Sigmoid colon (tissue), 7 donors: ENCODE measurements around the gene LRRC28. TPM values are rescaled to one million over a fixed set of nuclear protein-coding genes. Genes with fewer than 3 reads are reported as not detected.

Experiments
- DNase-seq: peaks from one replicate; pipeline ENCODE4 v3.0.0-alpha.2; 2019
- H3K27ac ChIP-seq, 4 donors: fragments of 200-600 bp; sonication (generic); one replicate each; pipeline ENCODE4 v1.5.1; 2016 to 2019; ENCODE audit warnings: mild to moderate bottlenecking in 1 of 4
- H3K27me3 ChIP-seq, 3 donors: fragments of 200-600 bp; sonication (generic); one replicate each; pipeline ENCODE4 v1.5.1; 2019; ENCODE audit warnings: mild to moderate bottlenecking in 1 of 3
- H3K36me3 ChIP-seq, 4 donors: fragments of 200-600 bp; sonication (generic); one replicate each; pipeline ENCODE4 v1.5.1; 2016 to 2019
- H3K4me1 ChIP-seq, 4 donors: fragments of 200-600 bp; sonication (generic); one replicate each; pipeline ENCODE4 v1.5.1; 2017 to 2019
- H3K4me3 ChIP-seq, 4 donors: fragments of 200-600 bp; sonication (generic); one replicate each; pipeline ENCODE4 v1.5.1; 2017 to 2019; ENCODE audit warnings: mild to moderate bottlenecking in 2 of 4, moderate library complexity in 1 of 4
- H3K9me3 ChIP-seq, 4 donors: fragments of 200-600 bp in 3 of 4; sonication (generic) in 3 of 4; one replicate each; pipeline versions ENCODE4 v1.5.1 to v1.6.1; 2013 to 2019
- EP300 ChIP-seq, 4 donors: sonication (generic); formaldehyde crosslinking; IDR thresholded peaks; one replicate each; pipeline ENCODE4 v1.6.1; 2017; ENCODE audit warnings: antibody characterized with exemption in 4 of 4
- POLR2A ChIP-seq, 2 donors: fragments of 450-650 bp; IDR thresholded peaks; one replicate each; pipeline ENCODE4 v1.6.1; 2016; ENCODE audit warnings: antibody characterized with exemption in 2 of 2, mild to moderate bottlenecking in 2 of 2, moderate library complexity in 2 of 2
- POLR2AphosphoS5 ChIP-seq, 4 donors: sonication (generic); formaldehyde crosslinking; IDR thresholded peaks; one replicate each; pipeline ENCODE4 v1.6.1; 2017; ENCODE audit warnings: antibody characterized with exemption in 4 of 4
- WGBS, 2 donors: extraction: QIAGEN DNeasy Blood & Tissue Kit; methylation state at CpG; one replicate each; pipeline ENCODE4 v1.1.7; 2013; 5-methylcytosine and 5-hydroxymethylcytosine counted together
- intact Hi-C: fragments of 100-400 bp; cut with DNase I; formaldehyde crosslinking; loops from one replicate; pipeline ENCODE4 v1.15.1; 2023
- polyA plus RNA-seq, 3 donors: library from polyadenylated mRNA; stranded (reverse); fragments of 200-250 nt; gene quantifications; one replicate each; pipeline ENCODE4 v1.2.3, GENCODE V29; 2013
- total RNA-seq, 4 donors: library from RNA; depleted of rRNA; stranded (reverse); fragments of >200 nt; gene quantifications; one replicate each; pipeline ENCODE4 v1.1.0, GENCODE V29; 2016
- TF ChIP-seq, protein P1 (sequence below), 4 experiments: fragments of 450-650 bp in 3 of 4; fragments of 200-600 bp in 1 of 4; IDR thresholded peaks; one replicate each; pipeline ENCODE4 v1.5.1; 2016 to 2019; ENCODE audit warnings: antibody characterized with exemption in 4 of 4, mild to moderate bottlenecking in 3 of 4, moderate library complexity in 2 of 4
- donor health status: healthy with polysubstance abuse.
- donor health status: Bipolar disorder and iron deficiency.
- donor health status: healthy.

LRRC28 gene
- total and polyA plus RNA-seq, 7 donors = 13.6 to 52.3 (median 24.4) TPM

DNA sequence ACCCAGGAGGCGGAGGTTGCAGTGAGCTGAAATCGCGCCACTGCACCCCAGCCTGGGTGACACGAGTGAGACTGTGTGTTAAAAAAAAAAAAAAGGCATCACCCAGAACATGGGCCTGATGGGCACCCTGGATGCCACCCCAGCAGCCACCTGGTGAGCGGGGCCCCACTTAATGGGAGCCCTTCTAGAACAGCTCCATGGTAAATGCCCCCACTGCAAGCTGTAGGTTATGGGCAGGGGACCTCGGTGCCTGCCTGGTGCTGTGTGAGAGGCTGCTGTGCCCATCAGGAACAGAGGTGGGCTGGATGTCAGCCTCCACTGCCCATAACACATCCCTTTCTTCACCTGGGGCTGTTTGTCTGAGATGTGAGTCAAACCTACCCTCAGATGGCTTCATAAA is 158.3 kb downstream of the LRRC28 start:
- TF ChIP-seq EP300 (IDR thresholded peaks at IDR 0.05) = no peak
- no peak for TF ChIP-seq POLR2A (IDR thresholded peaks at IDR 0.05)
- no peak for TF ChIP-seq POLR2AphosphoS5 (IDR thresholded peaks at IDR 0.05)
- TF ChIP-seq, protein P1, sequence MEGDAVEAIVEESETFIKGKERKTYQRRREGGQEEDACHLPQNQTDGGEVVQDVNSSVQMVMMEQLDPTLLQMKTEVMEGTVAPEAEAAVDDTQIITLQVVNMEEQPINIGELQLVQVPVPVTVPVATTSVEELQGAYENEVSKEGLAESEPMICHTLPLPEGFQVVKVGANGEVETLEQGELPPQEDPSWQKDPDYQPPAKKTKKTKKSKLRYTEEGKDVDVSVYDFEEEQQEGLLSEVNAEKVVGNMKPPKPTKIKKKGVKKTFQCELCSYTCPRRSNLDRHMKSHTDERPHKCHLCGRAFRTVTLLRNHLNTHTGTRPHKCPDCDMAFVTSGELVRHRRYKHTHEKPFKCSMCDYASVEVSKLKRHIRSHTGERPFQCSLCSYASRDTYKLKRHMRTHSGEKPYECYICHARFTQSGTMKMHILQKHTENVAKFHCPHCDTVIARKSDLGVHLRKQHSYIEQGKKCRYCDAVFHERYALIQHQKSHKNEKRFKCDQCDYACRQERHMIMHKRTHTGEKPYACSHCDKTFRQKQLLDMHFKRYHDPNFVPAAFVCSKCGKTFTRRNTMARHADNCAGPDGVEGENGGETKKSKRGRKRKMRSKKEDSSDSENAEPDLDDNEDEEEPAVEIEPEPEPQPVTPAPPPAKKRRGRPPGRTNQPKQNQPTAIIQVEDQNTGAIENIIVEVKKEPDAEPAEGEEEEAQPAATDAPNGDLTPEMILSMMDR (IDR thresholded peaks at IDR 0.05) = no peak
- peaks cover 0 to 23% (median 20%) of the 10 kb centered on the region in 4 donors for H3K4me1 ChIP-seq
- H3K9me3 ChIP-seq = no peaks in the 10 kb centered on the region
- intact Hi-C loops = loop anchor here (5.0 kb wide), 2 partner anchors 158 to 293 kb away; partner anchors contain the start of gene MEF2A
- no peaks in the 10 kb centered on the region for H3K36me3 ChIP-seq
- no peak for DNase-seq
- H3K27ac ChIP-seq = peak overlapping the region in 3 of 4 donors; percentile 42 to 64 (median 49)
- WGBS, 2 donors = 93 to 98% methylated on average over 6 of the region's 6 CpGs
- no peaks in the 10 kb centered on the region for H3K27me3 ChIP-seq
- no peak overlapping the region for H3K4me3 ChIP-seq

DNA sequence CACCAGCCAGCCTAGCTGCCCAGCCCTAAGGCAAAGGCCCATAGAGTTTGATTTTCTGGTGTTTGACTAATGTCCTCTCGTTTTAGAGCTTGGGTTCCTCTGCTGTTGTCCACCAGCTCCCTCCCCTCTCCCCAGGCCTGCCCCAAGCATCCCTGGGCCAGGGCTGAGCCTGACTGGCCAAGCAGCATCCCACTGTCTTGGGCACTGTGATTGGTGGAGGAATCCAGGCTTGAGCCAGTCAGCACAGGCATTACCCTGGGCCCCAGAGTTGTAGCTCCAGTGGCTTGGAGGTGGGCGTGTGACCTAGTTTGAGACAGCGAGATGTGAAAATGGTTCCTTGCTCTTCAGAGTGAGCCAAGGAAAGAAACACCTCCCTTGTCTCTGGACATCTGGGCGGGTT is 159.2 kb downstream of the LRRC28 start:
- Histone ChIP-seq H3K27ac (no peak overlapping the region), H3K27me3 (no peaks in the 10 kb centered on the region), H3K4me1 (peaks cover 0 to 23% (median 20%) of the 10 kb centered on the region in 4 donors), H3K4me3 (no peak overlapping the region), H3K36me3 (no peaks in the 10 kb centered on the region), H3K9me3 (no peaks in the 10 kb centered on the region)
- intact Hi-C loops = no loop called here
- DNase-seq = no peak
- TF ChIP-seq EP300 (IDR thresholded peaks at IDR 0.05) (no peak), POLR2A (IDR thresholded peaks at IDR 0.05) (no peak), POLR2AphosphoS5 (IDR thresholded peaks at IDR 0.05) (no peak)
- TF ChIP-seq, protein P1 (IDR thresholded peaks at IDR 0.05) = no peak
- 93% methylated on average over 4 of the region's 4 CpGs for WGBS, 2 donors

DNA sequence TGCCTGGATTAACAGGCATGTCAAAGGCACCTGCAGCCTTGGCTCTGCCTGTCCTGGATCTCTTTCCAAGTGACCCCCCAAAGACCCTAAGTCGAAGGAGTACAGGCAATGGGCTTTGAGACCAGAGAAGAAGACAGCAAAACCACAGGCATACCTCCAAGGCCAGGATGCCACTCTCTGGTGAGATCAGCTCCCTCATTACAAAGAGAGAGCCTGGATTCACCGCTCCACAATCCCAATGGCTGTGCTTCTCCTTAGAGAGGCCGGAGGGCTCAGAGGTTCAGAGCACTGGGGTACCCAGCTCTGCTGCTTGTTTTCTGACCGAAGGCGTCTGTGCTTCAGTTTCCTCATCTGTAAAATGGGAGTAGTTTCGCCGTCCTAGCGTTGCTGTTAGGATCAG is 160.0 kb downstream of the LRRC28 start:
- Histone ChIP-seq H3K27ac (no peak overlapping the region), H3K9me3 (no peaks in the 10 kb centered on the region), H3K4me1 (peaks cover 0 to 23% (median 20%) of the 10 kb centered on the region in 4 donors), H3K36me3 (no peaks in the 10 kb centered on the region), H3K27me3 (no peaks in the 10 kb centered on the region), H3K4me3 (no peak overlapping the region)
- TF ChIP-seq POLR2A (IDR thresholded peaks at IDR 0.05) (no peak), EP300 (IDR thresholded peaks at IDR 0.05) (no peak), POLR2AphosphoS5 (IDR thresholded peaks at IDR 0.05) (no peak)
- TF ChIP-seq, protein P1 (IDR thresholded peaks at IDR 0.05) = no peak
- 95 to 97% methylated on average over 8 of the region's 8 CpGs for WGBS, 2 donors
- intact Hi-C loops = no loop called here
- no peak for DNase-seq

DNA sequence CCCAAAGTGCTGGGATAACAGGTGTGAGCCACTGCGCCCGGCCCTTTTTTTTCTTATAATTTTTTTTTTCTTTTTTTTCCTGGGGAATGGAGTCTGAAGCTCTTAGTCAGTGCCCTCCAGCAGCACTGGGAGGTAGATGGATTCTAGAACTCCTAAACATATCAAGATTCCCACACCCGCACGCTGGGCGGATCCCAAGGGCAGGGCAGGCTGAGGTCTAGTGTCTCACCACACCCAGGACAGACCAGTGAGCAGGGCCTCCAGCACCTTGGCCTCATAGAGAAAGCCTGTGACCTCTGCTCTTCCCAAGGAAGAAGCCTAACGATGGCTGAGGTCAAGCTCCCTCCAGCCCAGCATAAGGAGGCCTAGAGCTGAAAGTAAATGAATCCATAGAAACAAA is 160.8 kb downstream of the LRRC28 start:
- H3K4me3 ChIP-seq = no peak overlapping the region
- H3K27me3 ChIP-seq = no peaks in the 10 kb centered on the region
- no peak for DNase-seq
- no peak for TF ChIP-seq EP300 (IDR thresholded peaks at IDR 0.05)
- TF ChIP-seq, protein P1 (IDR thresholded peaks at IDR 0.05) = no peak
- TF ChIP-seq POLR2AphosphoS5 (IDR thresholded peaks at IDR 0.05) = no peak
- TF ChIP-seq POLR2A (IDR thresholded peaks at IDR 0.05) = no peak
- 83 to 94% methylated on average over 6 of the region's 6 CpGs for WGBS, 2 donors
- no peaks in the 10 kb centered on the region for H3K36me3 ChIP-seq
- intact Hi-C loops = no loop called here
- H3K27ac ChIP-seq = no peak overlapping the region
- no peaks in the 10 kb centered on the region for H3K9me3 ChIP-seq
- peaks cover 0 to 23% (median 20%) of the 10 kb centered on the region in 4 donors for H3K4me1 ChIP-seq

DNA sequence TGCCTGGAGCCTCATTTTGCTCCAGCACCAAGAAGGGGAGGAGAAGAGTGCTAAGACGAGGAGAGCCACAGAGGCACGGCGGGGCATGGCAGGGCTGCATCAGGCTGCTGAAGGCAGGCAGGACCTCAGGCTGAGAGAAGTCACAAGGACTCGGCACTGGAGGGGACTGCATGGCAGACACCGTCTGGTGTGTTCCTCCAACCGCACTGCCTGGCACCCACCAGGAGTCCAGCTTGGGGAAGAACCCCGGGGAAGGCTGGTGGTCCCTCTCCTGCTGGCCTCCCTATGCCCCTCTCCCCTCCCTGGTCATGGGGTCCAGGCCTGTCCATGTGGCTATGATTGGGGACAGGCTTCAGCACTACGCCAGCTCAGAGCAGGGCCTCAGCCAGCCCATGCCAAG is 161.3 kb downstream of the LRRC28 start:
- intact Hi-C loops = no loop called here
- no peaks in the 10 kb centered on the region for H3K9me3 ChIP-seq
- H3K4me1 ChIP-seq = peaks cover 0 to 22% (median 19%) of the 10 kb centered on the region in 4 donors
- 95% methylated on average over 8 of the region's 8 CpGs for WGBS, 2 donors
- no peaks in the 10 kb centered on the region for H3K27me3 ChIP-seq
- TF ChIP-seq EP300 (IDR thresholded peaks at IDR 0.05) = no peak
- TF ChIP-seq POLR2A (IDR thresholded peaks at IDR 0.05) = no peak
- no peak for TF ChIP-seq POLR2AphosphoS5 (IDR thresholded peaks at IDR 0.05)
- TF ChIP-seq, protein P1 (IDR thresholded peaks at IDR 0.05) = no peak
- DNase-seq = no peak
- H3K27ac ChIP-seq = no peak overlapping the region
- H3K36me3 ChIP-seq = no peaks in the 10 kb centered on the region
- H3K4me3 ChIP-seq = no peak overlapping the region
